Cardiac muscle cell (in vitro differentiated cells and primary cell): Measurements from ENCODE around the gene APEH. TPM values are rescaled to one million over a fixed set of nuclear protein-coding genes. Genes with fewer than 3 reads are reported as not detected.
"Not testable (repeated sequence)": the region's sequence is repeated elsewhere in the genome, so short reads cannot be mapped to it uniquely, and the experiment has no call there.

Experiments
- DNase-seq, 2 donors: peaks; one replicate each; pipeline versions ENCODE4 v3.0.0 to v3.0.0-alpha.2; 2010 to 2017; ENCODE audit warnings: low read depth in 1 of 2, low spot score in 1 of 2
- H3K27ac ChIP-seq: fragments of 200-600 bp; sonication (generic); 2 replicates; pipeline ENCODE4 v1.5.1; 2016
- H3K27me3 ChIP-seq: fragments of 200-600 bp; sonication (generic); 2 replicates; pipeline ENCODE4 v1.6.0; 2016; ENCODE audit warnings: control low read depth
- H3K36me3 ChIP-seq: fragments of 200-600 bp; sonication (generic); 2 replicates; pipeline ENCODE4 v1.5.1; 2016; ENCODE audit warnings: control low read depth
- H3K4me1 ChIP-seq: fragments of 200-600 bp; sonication (generic); 2 replicates; pipeline ENCODE4 v1.8.1; 2017; ENCODE audit warnings: low read depth, mild to moderate bottlenecking, mixed run types
- H3K4me3 ChIP-seq: fragments of 200-600 bp; sonication (generic); 2 replicates; pipeline ENCODE4 v1.5.1; 2016; ENCODE audit warnings: mild to moderate bottlenecking
- H3K9me3 ChIP-seq: fragments of 200-600 bp; sonication (generic); 2 replicates; pipeline ENCODE4 v1.5.1; 2017; ENCODE audit warnings: low read depth, mild to moderate bottlenecking, control low read depth
- CTCF ChIP-seq: IDR thresholded peaks from 2 replicates; pipeline ENCODE4 v1.5.1; 2012; ENCODE audit warnings: low read depth, mild to moderate bottlenecking, low read length
- polyA plus RNA-seq: library from polyadenylated mRNA; unstranded; fragments of >200 nt; fragmentation: Nextera tagmentation; extraction: Ambion mirVana; gene quantifications from 2 replicates; pipeline ENCODE4 v1.2.1, GENCODE V29; 2016
- total RNA-seq: library from RNA; depleted of rRNA; stranded (reverse); fragments of >200 nt; gene quantifications from 2 replicates; pipeline ENCODE4 v1.2.3, GENCODE V29; 2016

Gene APEH
- total and polyA plus RNA-seq, 2 experiments from 2014 or later = 165 to 216 TPM

- no peak for TF ChIP-seq CTCF
- DNase-seq = no peak
- no peak overlapping the region for H3K4me3 ChIP-seq
- H3K36me3 ChIP-seq = peaks cover 45% of the 10 kb centered on the region
- H3K9me3 ChIP-seq = no peaks in the 10 kb centered on the region
- H3K4me1 ChIP-seq = no peaks in the 10 kb centered on the region
- no peaks in the 10 kb centered on the region for H3K27me3 ChIP-seq
- H3K27ac ChIP-seq = no peak overlapping the region
These were observed 7.4 kb downstream of the APEH start for GRCh38 chr3:49681543-49681942.

GRCh38 chr3:49683162-49683561 is 9.0 kb downstream of the APEH start:
- Histone ChIP-seq H3K36me3 (peaks cover 39% of the 10 kb centered on the region), H3K4me1 (no peaks in the 10 kb centered on the region), H3K4me3 (no peak overlapping the region), H3K27ac (no peak overlapping the region), H3K27me3 (no peaks in the 10 kb centered on the region), H3K9me3 (no peaks in the 10 kb centered on the region)
- no peak for TF ChIP-seq CTCF
- DNase-seq = no peak

GRCh38 chr3:49684453-49684852 is 10.3 kb downstream of the APEH start:
- not testable (repeated sequence) for H3K27ac ChIP-seq, DNase-seq, H3K27me3 ChIP-seq, H3K4me3 ChIP-seq, H3K4me1 ChIP-seq, H3K9me3 ChIP-seq
- peaks cover 32% of the 10 kb centered on the region for H3K36me3 ChIP-seq

- DNase-seq, H3K9me3 ChIP-seq, H3K4me3 ChIP-seq, H3K27ac ChIP-seq, H3K4me1 ChIP-seq, H3K27me3 ChIP-seq: not testable (repeated sequence)
- H3K36me3 ChIP-seq = peaks cover 28% of the 10 kb centered on the region
These were observed 11.0 kb downstream of the APEH start for GRCh38 chr3:49685103-49685502.

GRCh38 chr3:49685846-49686245 is 11.7 kb downstream of the APEH start:
- H3K27ac ChIP-seq, H3K27me3 ChIP-seq, H3K9me3 ChIP-seq, H3K4me3 ChIP-seq, H3K4me1 ChIP-seq, DNase-seq: not testable (repeated sequence)
- H3K36me3 ChIP-seq = peaks cover 24% of the 10 kb centered on the region

- peak overlapping the region; percentile 41 for H3K4me3 ChIP-seq
- not testable (repeated sequence) for H3K4me1 ChIP-seq, H3K9me3 ChIP-seq, H3K27me3 ChIP-seq, H3K27ac ChIP-seq
- DNase-seq = peak in 1 of 2 donors; percentile 10
- H3K36me3 ChIP-seq = peaks cover 21% of the 10 kb centered on the region
These were observed 12.2 kb downstream of the APEH start for GRCh38 chr3:49686346-49686745.

GRCh38 chr3:49686769-49687423 is 12.7 kb downstream of the APEH start:
- not testable (repeated sequence) for H3K4me1 ChIP-seq, H3K27ac ChIP-seq, H3K27me3 ChIP-seq, H3K9me3 ChIP-seq
- peaks cover 18% of the 10 kb centered on the region for H3K36me3 ChIP-seq
- peak; percentile 74 to 91 for DNase-seq
- peak overlapping the region; percentile 41 for H3K4me3 ChIP-seq

- Histone ChIP-seq H3K4me3 (peak overlapping the region; percentile 41), H3K36me3 (peaks cover 13% of the 10 kb centered on the region)
- not testable (repeated sequence) for DNase-seq, H3K9me3 ChIP-seq, H3K27ac ChIP-seq, H3K27me3 ChIP-seq, H3K4me1 ChIP-seq
These were observed 13.3 kb downstream of the APEH start for GRCh38 chr3:49687424-49687795.

GRCh38 chr3:49688338-49689045 is 14.3 kb downstream of the APEH start:
- not testable (repeated sequence) for H3K4me1 ChIP-seq, H3K9me3 ChIP-seq, H3K27me3 ChIP-seq, DNase-seq, H3K36me3 ChIP-seq
- H3K27ac ChIP-seq = peak overlapping the region; percentile 83
- H3K4me3 ChIP-seq = peak overlapping the region; percentile 45
